GM21528 (cell line): Measurements from ENCODE around the gene ITGB1BP1.

ENCODE experiments used
- ATAC-seq: cut with Tn5 transposase; IDR thresholded peaks from one replicate; pipeline ENCODE4 v1.9.1; 2021; ENCODE audit warnings: mild to moderate bottlenecking, moderate library complexity; ENCODE audit not compliant: unreplicated experiment, low FRiP score

The ITGB1BP1 gene

GRCh38 chr2:9423100-9423921 lies at the start of gene ITGB1BP1, which contains the start of gene CPSF3:
Gene ITGB1BP1, minus strand, starts transcription at chr2:9423528. Its CDS starts 4,831 bp downstream, at chr2:9418697.
Gene CPSF3, plus strand, starts transcription at chr2:9423654. Its CDS starts 120 bp downstream, at chr2:9423774.
- ATAC-seq, result peak; percentile 87

GRCh38 chr2:9472511-9472910 lies 49.2 kb upstream of the ITGB1BP1 start:
- no peak for ATAC-seq

- ATAC-seq, result no peak
Measured at GRCh38 chr2:9471206-9471605, 47.9 kb upstream of the ITGB1BP1 start.

GRCh38 chr2:9467687-9468086 lies 44.4 kb upstream of the ITGB1BP1 start:
- ATAC-seq, result no peak

GRCh38 chr2:9466147-9466683 lies 42.9 kb upstream of the ITGB1BP1 start:
- no peak for ATAC-seq

- ATAC-seq, result no peak
Measured at GRCh38 chr2:9465170-9465569, 41.8 kb upstream of the ITGB1BP1 start.

GRCh38 chr2:9463698-9464034 lies 40.3 kb upstream of the ITGB1BP1 start:
- no peak for ATAC-seq

GRCh38 chr2:9462886-9463697 lies 39.8 kb upstream of the ITGB1BP1 start:
- no peak for ATAC-seq

- ATAC-seq, result no peak
Measured at GRCh38 chr2:9462313-9462712, 39.0 kb upstream of the ITGB1BP1 start.

- ATAC-seq, result no peak
Measured at GRCh38 chr2:9461079-9461478, 37.8 kb upstream of the ITGB1BP1 start.

GRCh38 chr2:9460441-9461017 lies 37.2 kb upstream of the ITGB1BP1 start:
- ATAC-seq, result no peak

GRCh38 chr2:9451231-9451630 lies 27.9 kb upstream of the ITGB1BP1 start:
- ATAC-seq, result no peak

- no peak for ATAC-seq
Measured at GRCh38 chr2:9445089-9445488, 21.8 kb upstream of the ITGB1BP1 start.

GRCh38 chr2:9443526-9443925 lies 20.2 kb upstream of the ITGB1BP1 start:
- no peak for ATAC-seq

GRCh38 chr2:9441556-9441955 lies 18.2 kb upstream of the ITGB1BP1 start:
- ATAC-seq, result no peak

- no peak for ATAC-seq
Measured at GRCh38 chr2:9440058-9440727, 16.9 kb upstream of the ITGB1BP1 start.

GRCh38 chr2:9439536-9439935 lies 16.2 kb upstream of the ITGB1BP1 start:
- no peak for ATAC-seq

- ATAC-seq, result no peak
Measured at GRCh38 chr2:9434489-9434888, 11.2 kb upstream of the ITGB1BP1 start.

GRCh38 chr2:9430316-9431293 lies 7.3 kb upstream of the ITGB1BP1 start:
- ATAC-seq, result no peak
